Right atrium auricular region (tissue), 2 donors: ENCODE data around the gene SLC35B2. TPM values are rescaled to one million over a fixed set of nuclear protein-coding genes. Genes with fewer than 3 reads are reported as not detected.

Experiments used
- DNase-seq: peaks from one replicate; pipeline ENCODE4 v3.0.0-alpha.2; 2019; ENCODE audit warnings: low spot score
- H3K27ac ChIP-seq, 2 donors: fragments of 200-600 bp; sonication (generic); 1 replicate in 1 of 2; 2 replicates in 1 of 2; pipeline ENCODE4 v1.5.1; 2016 to 2019
- H3K27me3 ChIP-seq, 2 donors: fragments of 200-600 bp; sonication (generic); one replicate each; pipeline versions ENCODE4 v1.5.1 to v1.6.0; 2017 to 2019
- H3K36me3 ChIP-seq: fragments of 200-600 bp; sonication (generic); one replicate; pipeline ENCODE4 v1.5.1; 2016
- H3K4me1 ChIP-seq, 2 donors: fragments of 200-600 bp; sonication (generic); one replicate each; pipeline versions ENCODE4 v1.5.1 to v1.6.0; 2017 to 2019
- H3K4me3 ChIP-seq, 2 donors: fragments of 200-600 bp; sonication (generic); 1 replicate in 1 of 2; 2 replicates in 1 of 2; pipeline ENCODE4 v1.5.1; 2017 to 2019; ENCODE audit warnings: mild to moderate bottlenecking in 1 of 2, moderate library complexity in 1 of 2
- H3K9me3 ChIP-seq, 2 donors: fragments of 200-600 bp; sonication (generic); one replicate each; pipeline ENCODE4 v1.5.1; 2019
- total RNA-seq, 2 donors: library from RNA; depleted of rRNA; stranded (reverse); fragments of >200 nt; gene quantifications; one replicate each; pipeline ENCODE4 v1.1.0, GENCODE V29; 2016
- TF ChIP-seq, protein P1 (sequence below), 2 donors: fragments of 200-600 bp; sonication (generic); IDR thresholded peaks; one replicate each; pipeline ENCODE4 v1.5.1; 2019; ENCODE audit warnings: antibody characterized with exemption in 2 of 2

SLC35B2 gene
- total RNA-seq, 2 donors from 2014 or later, result 23.0 to 23.7 TPM

DNA sequence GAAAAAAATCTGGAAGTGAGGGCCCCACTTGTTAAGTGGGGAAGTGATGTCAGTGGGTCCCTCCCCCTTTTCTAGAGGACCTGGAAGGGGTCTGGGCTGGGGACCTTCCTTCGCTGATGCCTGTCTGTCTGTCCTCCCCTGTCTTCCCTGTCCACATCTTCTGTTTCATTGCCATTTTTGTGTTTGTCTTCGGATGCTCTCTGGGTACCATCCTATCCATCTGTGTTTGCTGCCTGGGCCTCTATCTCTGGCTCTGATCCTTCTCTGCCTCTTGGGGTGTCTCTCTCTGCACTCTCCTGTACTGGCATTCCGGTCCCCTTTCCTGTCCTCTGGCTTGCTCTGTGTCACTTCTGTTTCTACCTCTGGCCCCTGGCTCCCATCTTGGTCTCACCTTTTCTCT lies 15.2 kb upstream of the SLC35B2 start:
- DNase-seq, result no peak
- no peaks in the 10 kb centered on the region for H3K9me3 ChIP-seq
- H3K27me3 ChIP-seq, result peaks cover 0 to 20% of the 10 kb centered on the region in 2 donors
- TF ChIP-seq, protein P1, sequence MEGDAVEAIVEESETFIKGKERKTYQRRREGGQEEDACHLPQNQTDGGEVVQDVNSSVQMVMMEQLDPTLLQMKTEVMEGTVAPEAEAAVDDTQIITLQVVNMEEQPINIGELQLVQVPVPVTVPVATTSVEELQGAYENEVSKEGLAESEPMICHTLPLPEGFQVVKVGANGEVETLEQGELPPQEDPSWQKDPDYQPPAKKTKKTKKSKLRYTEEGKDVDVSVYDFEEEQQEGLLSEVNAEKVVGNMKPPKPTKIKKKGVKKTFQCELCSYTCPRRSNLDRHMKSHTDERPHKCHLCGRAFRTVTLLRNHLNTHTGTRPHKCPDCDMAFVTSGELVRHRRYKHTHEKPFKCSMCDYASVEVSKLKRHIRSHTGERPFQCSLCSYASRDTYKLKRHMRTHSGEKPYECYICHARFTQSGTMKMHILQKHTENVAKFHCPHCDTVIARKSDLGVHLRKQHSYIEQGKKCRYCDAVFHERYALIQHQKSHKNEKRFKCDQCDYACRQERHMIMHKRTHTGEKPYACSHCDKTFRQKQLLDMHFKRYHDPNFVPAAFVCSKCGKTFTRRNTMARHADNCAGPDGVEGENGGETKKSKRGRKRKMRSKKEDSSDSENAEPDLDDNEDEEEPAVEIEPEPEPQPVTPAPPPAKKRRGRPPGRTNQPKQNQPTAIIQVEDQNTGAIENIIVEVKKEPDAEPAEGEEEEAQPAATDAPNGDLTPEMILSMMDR (IDR thresholded peaks at IDR 0.05), result no peak
- no peak overlapping the region for H3K4me3 ChIP-seq
- no peaks in the 10 kb centered on the region for H3K36me3 ChIP-seq
- peaks cover 0 to 10% of the 10 kb centered on the region in 2 donors for H3K4me1 ChIP-seq
- no peak overlapping the region for H3K27ac ChIP-seq

DNA sequence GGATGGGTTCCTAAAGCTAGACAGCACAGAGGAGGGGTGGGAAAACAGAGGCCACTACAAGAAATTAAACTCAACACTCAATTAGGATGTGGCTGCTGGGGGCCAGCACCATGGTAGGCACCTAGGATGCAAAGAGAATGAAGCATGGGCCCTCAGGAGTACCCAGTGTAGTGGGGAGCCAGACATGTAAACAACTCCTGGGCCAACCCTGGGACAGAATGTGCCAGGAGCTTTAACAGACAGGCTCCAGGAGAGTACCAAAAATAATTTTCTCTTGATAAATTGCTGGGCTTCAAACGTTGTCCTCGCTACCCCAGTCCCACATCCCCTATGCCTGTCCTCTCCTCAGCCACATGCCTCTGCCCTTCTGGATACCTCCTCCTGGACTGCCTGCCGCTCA lies 14.6 kb upstream of the SLC35B2 start:
- Histone ChIP-seq H3K4me3 (no peak overlapping the region), H3K4me1 (peaks cover 0 to 10% of the 10 kb centered on the region in 2 donors), H3K36me3 (no peaks in the 10 kb centered on the region), H3K9me3 (no peaks in the 10 kb centered on the region), H3K27me3 (peaks cover 0 to 20% of the 10 kb centered on the region in 2 donors), H3K27ac (no peak overlapping the region)
- DNase-seq, result no peak
- TF ChIP-seq, protein P1 (IDR thresholded peaks at IDR 0.05), result no peak

DNA sequence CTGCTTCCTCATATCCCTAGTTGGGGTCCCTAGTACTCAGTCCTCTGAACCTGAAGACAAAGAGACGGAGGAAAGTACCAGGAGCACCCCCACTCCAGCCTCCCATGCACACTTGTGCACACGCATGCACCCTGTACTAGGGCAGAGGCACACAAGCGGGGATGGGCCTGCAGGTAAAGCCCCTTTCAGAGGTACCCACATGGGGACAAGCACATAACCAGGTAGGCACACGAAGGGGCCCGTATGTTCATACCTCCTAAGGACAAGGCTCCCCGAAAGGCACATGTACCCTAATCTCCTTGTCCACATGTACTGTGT lies 14.0 kb upstream of the SLC35B2 start:
- H3K27me3 ChIP-seq, result peaks cover 0 to 18% of the 10 kb centered on the region in 2 donors
- DNase-seq, result no peak
- TF ChIP-seq, protein P1 (IDR thresholded peaks at IDR 0.05), result no peak
- no peaks in the 10 kb centered on the region for H3K36me3 ChIP-seq
- H3K4me3 ChIP-seq, result no peak overlapping the region
- H3K9me3 ChIP-seq, result no peaks in the 10 kb centered on the region
- H3K27ac ChIP-seq, result no peak overlapping the region
- peaks cover 0 to 8% of the 10 kb centered on the region in 2 donors for H3K4me1 ChIP-seq

DNA sequence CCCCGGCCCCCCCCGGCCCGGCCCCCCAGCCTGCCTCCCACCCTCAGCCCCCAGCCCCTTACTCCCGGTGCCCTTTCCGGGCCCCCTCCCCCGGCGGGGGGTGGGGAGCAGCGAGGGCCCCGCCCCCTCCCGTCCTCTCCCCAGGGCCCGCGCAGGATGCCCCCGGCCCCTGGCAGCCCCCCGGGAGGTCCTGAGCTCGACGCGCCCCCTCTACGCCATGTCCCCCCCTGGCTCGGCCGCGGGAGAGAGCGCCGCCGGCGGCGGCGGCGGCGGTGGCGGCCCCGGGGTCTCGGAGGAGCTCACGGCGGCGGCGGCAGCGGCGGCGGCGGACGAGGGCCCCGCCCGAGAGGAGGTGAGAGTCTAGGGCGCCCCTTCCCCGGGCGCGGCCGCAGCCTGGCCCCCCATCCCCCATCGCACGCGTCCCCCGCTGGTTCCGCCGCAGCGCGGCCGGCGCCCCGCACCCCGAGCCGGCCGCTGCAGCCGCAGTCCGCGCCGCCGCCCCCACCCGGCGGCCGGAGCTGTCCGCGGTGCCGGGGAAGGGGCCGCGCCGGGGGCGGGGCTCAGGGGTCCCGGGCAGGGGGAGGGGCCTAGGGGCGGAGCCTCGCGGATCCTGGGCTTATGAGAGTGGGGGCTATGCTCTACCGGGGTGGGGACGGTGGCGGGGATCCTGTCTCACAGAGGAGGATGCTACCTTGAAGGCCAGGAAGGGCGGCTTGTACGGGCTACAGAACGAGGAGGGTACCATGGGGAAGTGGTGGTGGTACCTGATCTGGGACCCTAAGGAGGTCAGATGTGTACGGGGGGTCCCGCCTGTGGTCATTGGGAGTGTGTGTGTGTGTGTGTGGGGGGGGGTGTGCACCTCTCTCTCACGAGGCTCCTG lies 13.4 kb upstream of the SLC35B2 start:
- Histone ChIP-seq H3K36me3 (no peaks in the 10 kb centered on the region), H3K9me3 (no peaks in the 10 kb centered on the region), H3K4me3 (peak overlapping the region; percentile 34 to 49), H3K4me1 (peaks cover 0 to 4% of the 10 kb centered on the region in 2 donors), H3K27me3 (peaks cover 0 to 12% of the 10 kb centered on the region in 2 donors), H3K27ac (no peak overlapping the region)
- TF ChIP-seq, protein P1 (IDR thresholded peaks at IDR 0.05), result no peak
- no peak for DNase-seq

DNA sequence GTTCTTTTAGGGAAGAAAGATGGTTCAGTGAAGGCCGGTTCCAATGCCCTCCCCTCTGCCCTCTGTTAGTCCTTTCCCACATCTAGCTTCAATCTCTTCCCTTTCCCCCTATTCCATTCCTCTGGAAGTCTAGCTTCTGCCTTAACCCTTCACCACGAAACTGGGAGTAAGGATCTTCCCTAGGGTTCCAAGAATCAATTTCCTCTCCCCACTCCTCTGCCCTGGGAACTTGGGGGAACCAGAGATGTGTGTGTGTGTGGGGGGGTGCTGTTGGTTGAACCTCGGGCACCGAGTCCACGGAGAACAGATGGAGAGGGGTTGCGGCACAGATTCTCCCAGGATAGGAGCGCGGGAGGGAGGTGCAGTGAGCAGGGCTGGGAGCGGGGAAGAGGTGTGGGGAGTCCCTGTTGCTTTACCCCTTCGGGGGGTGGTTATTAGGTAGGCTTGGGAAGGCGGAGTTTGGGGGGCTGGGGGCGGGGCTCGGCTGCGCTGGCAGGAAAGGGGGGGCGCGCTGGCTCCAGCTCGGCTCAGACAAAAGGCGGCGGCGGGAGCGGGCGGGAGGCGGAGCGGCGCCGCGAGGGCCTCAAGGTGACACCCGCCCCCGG lies 12.7 kb upstream of the SLC35B2 start, which contains the start of gene TMEM151B:
Gene TMEM151B (plus strand): TSS at position 530 of the 605 bp plus-strand sequence. CDS start 293 bp downstream, outside the sequence.
- no peak within 1 kb of the TSS for H3K27ac ChIP-seq
- peaks cover 0 to 7% of the 10 kb centered on the region in 2 donors for H3K27me3 ChIP-seq
- H3K36me3 ChIP-seq, result no peaks in the 10 kb centered on the region
- H3K9me3 ChIP-seq, result no peaks in the 10 kb centered on the region
- TF ChIP-seq, protein P1 (IDR thresholded peaks at IDR 0.05), result no peak
- no peak for DNase-seq
- peaks cover 0 to 4% of the 10 kb centered on the region in 2 donors for H3K4me1 ChIP-seq
- peak within 1 kb of the TSS; percentile 34 to 49 for H3K4me3 ChIP-seq
